GM19193 (cell line): ENCODE measurements around the gene YIPF5.

Experiments used
- POLR2A ChIP-seq: IDR thresholded peaks from 4 replicates; pipeline ENCODE4 v1.6.1; 2011; ENCODE audit not compliant: insufficient read depth, insufficient read length; ENCODE audit errors: extremely low read depth

Gene YIPF5

DNA sequence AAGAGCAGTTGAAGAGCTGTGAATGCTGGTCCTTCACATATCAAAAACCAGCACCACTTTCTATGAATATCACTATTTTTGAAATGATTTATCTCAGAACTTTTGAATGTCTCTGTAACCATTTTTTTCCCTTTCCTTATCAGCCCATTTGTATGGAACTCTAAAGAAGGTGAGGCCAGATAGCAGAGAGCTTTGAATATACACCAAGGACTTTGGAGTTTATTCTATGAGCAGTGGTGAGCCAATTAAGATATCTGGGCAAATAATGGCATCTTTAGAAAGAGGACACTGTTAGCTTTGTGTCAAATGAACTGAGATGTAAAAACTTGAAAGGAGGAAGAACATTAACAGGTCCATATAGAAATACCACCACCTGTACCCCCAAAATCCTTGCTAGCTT, 22.2 kb upstream of the YIPF5 start:
- no peak for TF ChIP-seq POLR2A

DNA sequence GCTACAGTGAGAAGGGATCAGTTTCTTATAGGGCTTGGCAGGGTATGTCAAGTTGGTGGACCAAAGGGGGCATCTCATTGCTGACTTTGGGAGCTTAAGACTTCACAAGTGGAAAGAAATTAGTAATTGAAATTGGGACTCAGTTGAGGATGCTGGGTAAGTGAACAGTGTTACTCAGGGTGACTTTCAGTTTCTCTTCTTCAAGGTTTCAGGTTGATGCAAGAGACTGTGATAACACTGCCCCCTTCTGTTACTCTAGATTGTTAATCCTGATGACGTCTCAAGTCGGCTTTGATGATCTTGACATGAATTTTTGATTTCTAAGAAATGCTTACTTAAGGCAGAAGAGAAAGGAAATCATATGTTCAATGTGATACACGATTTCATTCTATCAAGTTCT, 21.5 kb upstream of the YIPF5 start:
- no peak for TF ChIP-seq POLR2A

DNA sequence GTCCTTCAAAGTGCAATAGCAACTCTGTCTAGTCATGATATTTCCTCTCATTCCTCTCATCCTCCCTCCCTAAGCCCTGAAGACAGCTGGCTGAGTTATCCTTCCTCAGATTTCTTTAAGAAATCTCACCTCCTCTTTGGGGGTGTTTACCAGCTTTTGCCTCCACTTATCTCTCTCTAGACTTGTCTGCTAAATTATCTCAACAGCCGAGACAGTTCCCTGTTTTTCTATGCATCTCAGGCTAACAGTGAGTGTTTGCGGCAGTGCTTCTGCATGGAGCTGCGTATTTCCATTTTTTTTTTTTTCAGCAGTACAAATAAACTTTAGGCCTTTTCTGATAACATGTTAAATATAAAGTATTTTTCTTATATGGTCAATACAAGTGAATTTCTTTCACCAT, 21.1 kb upstream of the YIPF5 start:
- TF ChIP-seq POLR2A = no peak

DNA sequence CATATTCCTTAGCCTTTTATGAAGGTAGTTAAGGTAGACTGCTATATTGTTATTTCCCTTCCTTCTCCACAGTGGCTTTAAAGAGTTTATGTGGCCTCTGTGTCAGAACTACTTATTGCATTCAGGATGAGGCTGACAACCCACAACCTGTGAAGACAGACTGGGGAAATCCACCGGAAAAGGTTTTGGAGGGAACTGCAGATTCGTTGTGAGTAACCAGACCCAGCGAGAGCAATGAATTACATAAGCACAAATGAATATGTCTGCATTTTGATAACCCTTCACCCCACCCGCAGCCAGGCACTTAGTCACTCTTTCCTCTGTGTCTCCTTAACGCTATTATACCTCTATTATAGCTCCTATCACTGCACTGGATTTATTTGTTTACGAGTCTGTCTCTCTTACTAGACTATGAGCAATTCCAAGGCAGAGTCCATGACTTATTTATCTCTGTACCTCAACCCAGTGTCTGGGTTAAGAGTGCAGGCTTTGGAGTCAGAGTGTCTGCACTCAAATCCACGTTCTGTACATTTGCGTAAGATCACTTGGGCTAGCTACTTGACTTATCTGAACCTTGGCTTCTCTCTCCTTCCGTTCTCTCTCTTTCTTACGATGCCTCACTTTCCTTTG, 19.5 kb upstream of the YIPF5 start:
- TF ChIP-seq POLR2A = no peak

GRCh38 chr5:144187699-144188294, 17.3 kb upstream of the YIPF5 start:
- no peak for TF ChIP-seq POLR2A

GRCh38 chr5:144183254-144183889, 12.9 kb upstream of the YIPF5 start:
- TF ChIP-seq POLR2A = no peak

- TF ChIP-seq POLR2A = no peak
Measured at GRCh38 chr5:144179226-144179625, 8.8 kb upstream of the YIPF5 start.

DNA sequence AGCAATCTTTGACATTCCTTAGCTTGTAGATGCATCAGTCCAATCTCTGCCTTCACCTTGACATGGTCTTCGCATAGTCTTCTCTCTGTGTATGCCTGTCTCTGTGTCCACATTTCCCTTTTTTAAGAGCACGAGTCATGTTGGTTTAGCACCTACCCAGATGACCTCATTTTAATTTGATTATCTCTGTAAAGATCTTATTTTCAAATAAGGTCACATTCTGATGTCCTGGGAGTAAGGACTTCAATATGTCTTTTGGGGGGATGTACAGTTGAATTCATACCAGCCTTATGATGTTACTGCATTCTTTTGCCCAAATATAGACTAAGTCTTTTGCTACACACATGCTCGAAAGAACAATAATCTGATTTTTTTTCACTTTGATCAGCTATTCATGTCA, 7.1 kb upstream of the YIPF5 start:
- TF ChIP-seq POLR2A = no peak

GRCh38 chr5:144173766-144174165, 3.3 kb upstream of the YIPF5 start:
- TF ChIP-seq POLR2A = no peak

DNA sequence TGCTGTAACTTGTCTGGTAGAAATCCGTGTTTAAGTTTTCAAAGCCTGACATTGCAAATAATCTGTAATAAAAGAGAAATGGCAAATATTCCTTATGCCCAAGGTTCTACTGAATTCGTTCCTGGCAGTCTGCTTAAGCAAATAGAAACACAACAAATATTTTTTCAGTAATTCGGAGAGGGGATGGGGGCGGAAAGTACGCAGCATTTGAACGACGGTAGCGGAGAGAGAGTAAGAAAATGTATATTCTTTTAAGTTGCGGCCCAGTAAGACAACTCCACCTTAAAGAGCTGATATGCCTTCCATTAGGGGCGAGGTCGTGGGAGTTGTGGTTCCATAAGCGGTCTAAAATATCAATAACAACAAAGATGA, 569 bp downstream of the YIPF5 start:
- TF ChIP-seq POLR2A = no peak

DNA sequence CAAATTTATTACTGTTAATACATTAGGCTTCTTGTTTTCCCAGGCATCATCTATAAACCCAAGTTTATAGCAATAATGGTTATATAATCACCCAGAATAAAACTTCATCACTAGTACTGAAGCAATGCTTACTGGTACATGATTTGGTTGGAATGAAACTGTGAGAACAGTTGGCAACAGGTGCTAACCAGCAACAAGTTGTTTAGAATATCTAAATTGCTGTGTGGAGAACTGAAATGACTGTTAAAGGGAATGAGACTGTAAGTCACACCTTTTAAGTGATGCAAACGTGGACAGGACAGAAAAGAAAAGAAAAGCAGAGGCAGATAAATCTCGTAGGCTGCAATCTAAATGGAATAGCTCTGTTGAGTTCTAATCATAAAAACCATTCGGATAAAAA, 2.5 kb downstream of the YIPF5 start:
- TF ChIP-seq POLR2A = no peak

DNA sequence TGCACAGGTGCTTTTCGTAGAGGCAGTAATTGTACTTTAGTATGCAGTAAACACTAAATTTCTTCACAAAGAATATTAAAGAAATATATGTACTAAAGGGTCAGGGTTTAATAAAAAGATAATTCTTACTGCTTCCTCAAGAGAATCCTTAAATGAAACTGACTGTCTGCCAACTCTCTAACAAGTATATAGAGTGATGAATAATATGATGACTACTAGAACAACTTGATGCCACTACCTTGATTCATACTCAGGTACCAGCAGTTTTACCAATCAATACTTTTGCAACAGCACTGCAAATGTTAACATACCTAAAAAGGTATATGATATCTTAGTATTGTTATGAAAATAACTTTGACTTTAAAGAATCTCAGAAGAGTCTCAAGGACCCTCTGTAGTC, 3.8 kb downstream of the YIPF5 start:
- no peak for TF ChIP-seq POLR2A

DNA sequence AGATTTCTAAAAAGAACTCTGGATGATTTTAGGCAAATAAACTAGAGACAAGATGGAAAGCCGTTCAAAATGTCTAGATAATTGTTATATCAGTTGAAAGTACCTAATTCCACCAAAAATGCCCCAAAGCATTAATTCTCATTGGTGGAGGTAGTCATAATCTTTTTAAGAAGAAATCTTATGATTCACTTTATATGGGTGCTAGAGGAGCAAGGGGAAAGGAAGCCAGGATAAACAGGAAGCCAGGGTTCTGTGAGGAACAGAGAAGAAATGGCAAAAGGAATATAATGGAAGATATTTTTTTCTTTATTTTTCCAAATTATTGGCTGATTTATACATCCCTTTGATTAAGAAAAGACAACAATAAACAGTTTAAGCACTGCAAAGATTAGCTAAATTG, 7.8 kb downstream of the YIPF5 start:
- no peak for TF ChIP-seq POLR2A

GRCh38 chr5:144156767-144157171, 13.7 kb downstream of the YIPF5 start:
- TF ChIP-seq POLR2A = no peak

DNA sequence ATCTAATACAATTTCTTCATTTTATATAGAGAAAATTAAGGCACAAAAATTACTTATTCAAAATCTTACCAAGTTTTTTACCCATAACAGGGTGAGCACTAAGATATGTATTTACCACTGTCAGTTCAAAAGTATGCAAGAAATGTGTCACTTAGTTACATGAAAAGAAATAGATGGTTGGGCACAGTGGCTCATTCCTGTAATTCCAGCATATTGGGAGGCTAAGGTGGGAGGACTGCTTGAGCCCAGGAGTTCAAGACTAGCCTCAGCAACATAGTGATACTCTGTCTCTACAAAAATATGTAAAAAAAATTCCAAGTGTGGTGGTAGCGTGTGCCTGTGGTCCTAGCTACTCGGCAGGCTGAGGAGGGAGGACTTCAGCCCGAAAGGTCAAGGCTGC, 19.4 kb downstream of the YIPF5 start:
- no peak for TF ChIP-seq POLR2A

DNA sequence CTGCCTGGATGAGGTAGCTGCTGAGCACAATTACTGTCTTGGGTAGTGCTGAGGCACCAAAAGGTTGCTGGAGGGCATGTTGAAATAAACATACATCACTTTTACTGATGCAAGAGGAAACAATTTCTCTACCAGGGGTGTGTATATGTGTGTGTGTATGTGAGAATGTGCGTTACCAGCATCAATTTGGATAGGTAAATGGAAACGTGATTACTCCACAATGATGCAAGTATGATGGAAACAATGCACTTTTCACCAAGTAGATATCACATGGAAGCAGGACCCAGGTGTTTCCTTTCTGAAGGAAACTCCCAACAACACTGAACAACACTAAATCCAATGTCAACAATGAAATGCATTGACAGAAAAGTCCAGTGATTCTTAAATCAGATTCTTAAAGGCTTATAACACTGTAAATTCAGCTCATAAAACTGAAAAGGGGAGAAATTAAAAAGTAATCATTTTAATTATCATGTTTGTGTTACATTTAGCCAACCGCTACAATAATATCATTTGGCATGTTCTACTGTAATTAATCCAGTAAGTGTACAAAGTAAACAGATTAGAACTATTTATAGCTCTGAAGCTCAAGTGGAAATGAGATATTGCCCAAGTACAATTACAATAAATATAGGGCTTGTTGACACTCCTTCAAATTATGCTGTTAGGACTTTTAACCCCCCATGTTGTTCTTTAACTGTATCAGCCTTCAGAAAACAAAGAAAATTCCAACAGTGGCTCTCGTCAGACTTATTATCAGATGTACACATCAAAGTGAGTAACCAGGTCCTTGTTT, 25.3 kb downstream of the YIPF5 start:
- TF ChIP-seq POLR2A = no peak

DNA sequence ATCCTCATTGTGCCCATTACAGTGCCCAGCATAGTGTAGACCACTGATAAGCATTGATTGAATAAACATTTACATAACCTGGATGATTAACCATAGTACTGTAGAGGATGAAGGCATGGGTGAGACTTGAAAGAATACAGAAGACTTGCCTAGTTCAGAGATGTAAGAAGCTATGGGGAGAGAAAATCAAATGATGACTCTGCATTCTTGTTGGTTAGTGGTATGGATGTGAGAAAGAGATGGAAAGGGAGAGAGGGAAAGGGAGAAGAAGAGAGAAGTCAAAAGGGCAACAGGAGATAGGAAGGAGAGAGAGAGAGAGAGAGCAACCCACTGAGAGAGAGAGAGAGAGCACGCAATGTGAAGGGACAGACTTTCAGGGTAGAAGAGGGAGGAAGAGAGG, 26.8 kb downstream of the YIPF5 start:
- TF ChIP-seq POLR2A = no peak

DNA sequence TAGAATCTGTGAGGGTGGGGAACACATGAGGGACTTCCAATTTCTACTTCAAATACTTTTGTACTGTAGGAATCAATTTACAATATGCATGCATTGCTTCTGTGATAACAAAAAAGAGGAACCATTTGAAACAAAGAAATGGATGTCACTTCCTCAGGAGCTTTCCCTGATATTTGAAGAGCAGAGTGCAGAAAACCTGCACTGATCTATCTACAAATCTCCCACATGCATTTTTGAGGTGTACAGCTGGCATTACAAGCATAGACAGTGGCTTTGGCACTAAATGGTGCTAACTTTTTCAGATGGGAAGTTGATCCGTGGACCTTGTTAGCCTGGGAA, 27.7 kb downstream of the YIPF5 start:
- TF ChIP-seq POLR2A = no peak
